Stimulated activated CD8-positive, alpha-beta memory T cell treated with anti-CD3 and anti-CD28 coated beads, Interleukin-4, amount 100 ng/mL, for 1 hour (primary cell): ENCODE data around the gene ETNK1.

Experiments
- DNase-seq, 2 donors: peaks; one replicate each; pipeline ENCODE4 v3.0.0-alpha.2; 2020; ENCODE audit warnings: low read depth in 2 of 2, low spot score in 1 of 2

Gene ETNK1

GRCh38 chr12:22634883-22635282, 9.9 kb downstream of the ETNK1 start:
- no peak for DNase-seq

- no peak for DNase-seq
These were observed 10.8 kb downstream of the ETNK1 start for GRCh38 chr12:22635812-22636211.

- no peak for DNase-seq
These were observed 15.9 kb downstream of the ETNK1 start for GRCh38 chr12:22640851-22641250.

- DNase-seq: no peak
These were observed 16.5 kb downstream of the ETNK1 start for GRCh38 chr12:22641353-22642053.

GRCh38 chr12:22648668-22649067, 23.7 kb downstream of the ETNK1 start:
- no peak for DNase-seq

GRCh38 chr12:22653075-22653474, 28.1 kb downstream of the ETNK1 start:
- no peak for DNase-seq

- no peak for DNase-seq
These were observed 28.8 kb downstream of the ETNK1 start for GRCh38 chr12:22653791-22654190.

- DNase-seq: no peak
These were observed 31.4 kb downstream of the ETNK1 start for GRCh38 chr12:22656376-22656775.

GRCh38 chr12:22656831-22657230, 31.9 kb downstream of the ETNK1 start:
- DNase-seq: no peak

- DNase-seq: no peak
These were observed 32.6 kb downstream of the ETNK1 start for GRCh38 chr12:22657538-22657937.

GRCh38 chr12:22658214-22658613, 33.2 kb downstream of the ETNK1 start:
- DNase-seq: no peak

- DNase-seq: no peak
These were observed 37.4 kb downstream of the ETNK1 start for GRCh38 chr12:22662356-22662755.

- DNase-seq: no peak
These were observed 40.5 kb downstream of the ETNK1 start for GRCh38 chr12:22665476-22665875.

GRCh38 chr12:22667122-22667521, 42.2 kb downstream of the ETNK1 start:
- DNase-seq: no peak

- no peak for DNase-seq
These were observed 43.5 kb downstream of the ETNK1 start for GRCh38 chr12:22668441-22668840.

GRCh38 chr12:22670762-22671161, 45.8 kb downstream of the ETNK1 start:
- DNase-seq: no peak

GRCh38 chr12:22672951-22673350, 48.0 kb downstream of the ETNK1 start:
- no peak for DNase-seq

- no peak for DNase-seq
These were observed 53.0 kb downstream of the ETNK1 start for GRCh38 chr12:22677781-22678574.

GRCh38 chr12:22682663-22683062, 57.7 kb downstream of the ETNK1 start:
- DNase-seq: no peak

- DNase-seq: no peak
These were observed 58.2 kb downstream of the ETNK1 start for GRCh38 chr12:22683131-22683530.

GRCh38 chr12:22684140-22685118, 59.5 kb downstream of the ETNK1 start:
- no peak for DNase-seq
